GM13977 (cell line): ENCODE results near the gene MYO9A.

ENCODE experiments used
- DNase-seq: peaks from one replicate; pipeline ENCODE4 v3.0.0; 2012; ENCODE audit warnings: low spot score
- in situ Hi-C: fragments of 300-500 bp; cut with MboI; formaldehyde crosslinking; loops from one replicate; pipeline ENCODE4 v1.12.0; 2022; ENCODE audit warnings: low sequenced_read_pairs, low pct_unique_long_range_greater_than_20kb, mixed read lengths, inconsistent platforms; ENCODE audit not compliant: unreplicated experiment
- TF ChIP-seq, protein P1 (sequence below): IDR thresholded peaks from 2 replicates; pipeline ENCODE4 v1.5.1; 2012; ENCODE audit warnings: mild to moderate bottlenecking, control low read depth; ENCODE audit not compliant: insufficient read depth; ENCODE audit errors: extremely low read depth, missing control alignments

The MYO9A gene

DNA sequence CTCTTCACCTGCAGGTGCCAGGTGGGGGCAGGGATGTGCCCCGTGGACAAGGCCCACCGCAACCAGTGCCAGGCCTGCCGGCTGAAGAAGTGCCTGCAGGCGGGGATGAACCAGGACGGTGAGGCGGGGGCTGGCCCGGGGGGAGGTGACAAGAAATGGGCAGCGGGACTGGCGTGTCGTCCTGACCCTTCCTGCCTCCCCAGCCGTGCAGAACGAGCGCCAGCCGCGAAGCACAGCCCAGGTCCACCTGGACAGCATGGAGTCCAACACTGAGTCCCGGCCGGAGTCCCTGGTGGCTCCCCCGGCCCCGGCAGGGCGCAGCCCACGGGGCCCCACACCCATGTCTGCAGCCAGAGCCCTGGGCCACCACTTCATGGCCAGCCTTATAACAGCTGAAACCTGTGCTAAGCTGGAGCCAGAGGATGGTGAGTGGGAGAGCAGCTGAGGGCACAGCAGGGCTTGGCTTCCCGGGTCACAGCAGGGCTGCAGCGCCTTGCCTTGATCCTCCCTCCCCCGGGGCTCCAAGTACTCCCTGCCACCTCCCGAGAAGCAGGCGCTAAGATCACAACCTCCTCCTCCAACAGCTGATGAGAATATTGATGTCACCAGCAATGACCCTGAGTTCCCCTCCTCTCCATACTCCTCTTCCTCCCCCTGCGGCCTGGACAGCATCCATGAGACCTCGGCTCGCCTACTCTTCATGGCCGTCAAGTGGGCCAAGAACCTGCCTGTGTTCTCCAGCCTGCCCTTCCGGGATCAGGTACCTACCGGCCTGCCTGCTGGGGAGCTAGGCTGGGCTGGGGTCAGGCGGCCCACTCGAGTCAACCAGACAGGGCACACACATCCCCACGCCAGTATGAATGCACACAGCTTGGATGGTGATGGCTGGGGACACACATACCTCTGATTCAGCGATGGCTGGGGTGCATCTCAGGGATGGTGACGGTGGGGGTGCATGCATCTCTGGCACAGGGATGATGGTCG lies 305.9 kb downstream of the MYO9A start:
- TF ChIP-seq, protein P1, sequence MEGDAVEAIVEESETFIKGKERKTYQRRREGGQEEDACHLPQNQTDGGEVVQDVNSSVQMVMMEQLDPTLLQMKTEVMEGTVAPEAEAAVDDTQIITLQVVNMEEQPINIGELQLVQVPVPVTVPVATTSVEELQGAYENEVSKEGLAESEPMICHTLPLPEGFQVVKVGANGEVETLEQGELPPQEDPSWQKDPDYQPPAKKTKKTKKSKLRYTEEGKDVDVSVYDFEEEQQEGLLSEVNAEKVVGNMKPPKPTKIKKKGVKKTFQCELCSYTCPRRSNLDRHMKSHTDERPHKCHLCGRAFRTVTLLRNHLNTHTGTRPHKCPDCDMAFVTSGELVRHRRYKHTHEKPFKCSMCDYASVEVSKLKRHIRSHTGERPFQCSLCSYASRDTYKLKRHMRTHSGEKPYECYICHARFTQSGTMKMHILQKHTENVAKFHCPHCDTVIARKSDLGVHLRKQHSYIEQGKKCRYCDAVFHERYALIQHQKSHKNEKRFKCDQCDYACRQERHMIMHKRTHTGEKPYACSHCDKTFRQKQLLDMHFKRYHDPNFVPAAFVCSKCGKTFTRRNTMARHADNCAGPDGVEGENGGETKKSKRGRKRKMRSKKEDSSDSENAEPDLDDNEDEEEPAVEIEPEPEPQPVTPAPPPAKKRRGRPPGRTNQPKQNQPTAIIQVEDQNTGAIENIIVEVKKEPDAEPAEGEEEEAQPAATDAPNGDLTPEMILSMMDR, result no peak
- in situ Hi-C loops, result no loop called here
- DNase-seq, result peak; percentile 25

DNA sequence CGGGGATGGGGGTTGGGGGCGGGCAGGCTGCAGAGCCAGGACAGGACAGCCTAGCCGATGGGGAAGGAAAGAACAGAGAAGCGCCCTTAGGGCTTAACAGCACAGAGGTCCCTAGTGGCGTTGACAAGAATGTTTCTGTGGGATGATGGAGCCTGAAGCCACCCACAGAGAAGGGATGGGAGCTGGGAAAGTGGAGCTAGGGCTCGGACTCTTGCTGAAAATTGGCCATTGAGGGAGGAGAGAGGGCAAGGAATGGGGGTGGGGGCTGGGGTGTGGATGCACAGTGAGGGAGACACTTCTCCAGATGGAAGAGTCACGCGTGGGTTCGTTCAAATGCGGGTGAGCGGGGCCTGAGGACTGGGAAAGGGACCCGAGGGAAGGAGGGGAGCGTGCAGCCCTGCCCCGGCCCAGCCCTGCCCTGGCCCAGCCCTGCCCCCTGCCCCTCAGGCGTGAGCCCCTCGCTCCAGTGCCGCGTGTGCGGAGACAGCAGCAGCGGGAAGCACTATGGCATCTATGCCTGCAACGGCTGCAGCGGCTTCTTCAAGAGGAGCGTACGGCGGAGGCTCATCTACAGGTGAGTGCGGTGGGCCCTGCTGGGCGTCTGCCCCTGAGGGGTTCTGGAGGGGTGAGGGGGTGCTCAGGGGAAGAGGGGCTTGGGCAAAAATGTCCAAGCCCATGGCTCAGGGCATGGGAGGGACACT lies 306.8 kb downstream of the MYO9A start:
- peak; percentile 16 for DNase-seq
- TF ChIP-seq, protein P1, result no peak
- in situ Hi-C loops, result no loop called here

DNA sequence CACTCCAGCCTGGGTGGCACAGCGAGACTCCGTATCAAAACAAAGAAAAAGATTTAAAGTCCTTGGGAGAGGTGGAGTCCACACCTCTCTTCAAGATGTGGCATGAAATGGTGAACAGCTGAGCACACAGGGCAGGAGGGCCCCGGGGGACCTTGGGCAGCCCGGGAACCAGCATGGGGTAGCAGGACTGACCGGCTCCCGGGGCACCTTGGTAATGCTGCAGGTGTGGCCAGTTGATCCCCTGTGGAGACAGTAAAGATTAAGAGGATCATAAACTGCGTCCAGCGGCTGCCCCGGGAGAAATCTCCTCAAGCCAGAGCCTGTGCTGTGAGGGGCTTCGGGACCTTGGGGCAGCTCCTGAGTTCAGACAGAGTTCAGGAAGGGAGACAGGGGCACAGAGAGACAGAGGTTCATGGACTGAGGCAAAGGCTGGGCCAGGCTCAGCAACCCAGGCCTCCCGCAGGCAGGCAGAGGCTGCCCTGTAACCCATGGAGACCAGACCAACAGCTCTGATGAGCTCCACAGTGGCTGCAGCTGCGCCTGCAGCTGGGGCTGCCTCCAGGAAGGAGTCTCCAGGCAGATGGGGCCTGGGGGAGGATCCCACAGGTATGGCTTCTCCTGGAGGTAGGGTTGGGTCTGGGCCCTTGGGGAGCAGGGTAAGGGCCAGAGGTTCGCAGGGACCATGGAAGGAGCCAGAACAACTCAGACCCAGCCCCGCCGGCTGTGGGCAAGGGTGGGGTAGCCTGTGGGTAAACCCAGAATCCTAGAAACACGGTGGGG lies 307.5 kb downstream of the MYO9A start, which contains the start of gene NR2E3:
Gene NR2E3 (plus strand): TSS at position 299 of the 780 bp plus-strand sequence. CDS start 190 bp downstream, at position 489.
- TF ChIP-seq, protein P1, result no peak
- DNase-seq, result peak; percentile 22
- in situ Hi-C loops, result no loop called here

DNA sequence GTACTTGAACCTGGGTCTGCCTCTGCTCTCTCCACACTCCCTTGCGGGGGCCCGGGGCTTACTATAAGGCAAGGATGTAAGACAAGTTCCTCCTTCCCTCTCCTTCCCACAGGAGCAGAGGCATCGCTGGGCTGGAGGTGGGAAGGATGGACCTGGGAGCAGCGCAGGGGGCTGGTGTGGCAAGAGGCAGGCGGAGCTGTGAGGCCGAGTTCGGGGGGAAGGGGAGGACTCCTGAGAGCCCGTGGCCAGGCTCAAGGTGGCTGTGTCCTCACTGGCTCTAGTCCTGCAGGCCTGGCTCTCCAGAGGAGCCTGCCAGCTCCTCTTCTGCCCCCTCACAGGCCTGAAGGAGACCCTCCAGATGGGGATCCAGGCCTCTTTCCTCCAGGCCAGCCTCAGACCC lies 308.6 kb downstream of the MYO9A start:
- TF ChIP-seq, protein P1, result no peak
- in situ Hi-C loops, result loop anchor here (10.0 kb wide), 1 partner anchor 335 kb away; no protein-coding TSS in a partner anchor
- no peak for DNase-seq

DNA sequence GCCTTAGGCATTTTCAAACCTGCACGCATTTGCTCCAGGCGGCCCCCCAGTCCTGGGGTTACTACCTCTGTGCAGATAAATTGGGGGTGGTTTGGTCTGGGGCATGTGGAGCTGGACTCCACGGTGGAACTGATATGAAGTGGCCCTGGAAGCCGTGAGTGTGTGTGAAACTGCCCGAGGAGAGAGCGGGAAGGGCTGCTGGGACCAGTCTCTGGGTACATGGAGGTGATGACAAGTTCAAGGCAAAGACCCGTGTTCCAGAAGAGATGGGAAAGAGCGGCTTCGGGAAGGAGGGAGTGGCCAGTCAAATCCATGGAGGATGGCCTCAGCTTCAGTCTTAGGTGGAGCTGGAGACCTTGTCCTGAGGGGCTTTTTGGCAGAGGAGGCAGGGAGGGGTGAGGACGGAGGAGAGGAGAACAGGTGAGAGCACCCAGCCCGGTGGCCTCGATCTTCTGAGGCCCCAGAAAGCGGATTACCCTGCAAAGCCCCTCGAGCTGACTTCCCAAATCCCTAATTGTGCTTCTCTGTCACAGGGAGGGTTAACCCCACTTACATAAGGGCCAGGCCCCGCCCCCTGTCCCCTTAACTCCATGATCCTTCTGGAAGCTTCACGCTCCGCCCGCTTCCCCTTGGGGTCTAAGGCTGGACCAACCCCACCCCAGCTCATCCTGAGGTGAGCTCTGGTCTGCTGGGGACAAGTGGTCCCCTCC lies 309.5 kb downstream of the MYO9A start:
- in situ Hi-C loops, result loop anchor here (10.0 kb wide), 1 partner anchor 336 kb away; no protein-coding TSS in a partner anchor
- no peak for DNase-seq
- TF ChIP-seq, protein P1, result no peak

DNA sequence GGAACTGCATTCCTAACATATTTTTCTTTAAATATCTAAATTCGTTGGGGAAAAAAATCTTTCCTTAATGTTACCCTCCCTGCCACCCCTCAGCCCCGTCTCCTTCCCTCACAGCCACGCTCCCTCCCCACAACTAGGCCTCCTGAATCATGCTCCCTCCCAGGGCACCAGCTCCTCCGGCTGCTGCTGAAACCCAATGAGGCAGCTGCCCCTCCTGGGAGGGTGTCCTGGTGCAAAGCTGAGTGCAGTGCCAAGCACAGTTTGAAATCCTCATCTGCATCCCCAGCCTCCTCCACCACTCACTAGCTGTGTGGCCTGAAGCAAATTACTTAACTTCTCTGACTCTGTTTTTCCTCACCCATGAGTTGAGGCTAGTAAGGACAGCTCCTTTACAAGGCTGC lies 310.3 kb downstream of the MYO9A start:
- in situ Hi-C loops, result loop anchor here (10.0 kb wide), 1 partner anchor 337 kb away; no protein-coding TSS in a partner anchor
- TF ChIP-seq, protein P1, result no peak
- no peak for DNase-seq
